Measurements from ENCODE around the gene CLEC4C. TPM values are rescaled to one million over a fixed set of nuclear protein-coding genes. Genes with fewer than 3 reads are reported as not detected.
"Not testable (repeated sequence)": the region's sequence is repeated elsewhere in the genome, so short reads cannot be mapped to it uniquely, and the experiment has no call there.

The CLEC4C gene
- not detected for total RNA-seq

GRCh38 chr12:7747246-7747645 lies at the start of gene CLEC4C:
Gene CLEC4C (minus strand): TSS chr12:7747375. CDS start chr12:7747348, 27 bp downstream.
- no peak for DNase-seq (ENCODE audit: low spot score)

DNA sequence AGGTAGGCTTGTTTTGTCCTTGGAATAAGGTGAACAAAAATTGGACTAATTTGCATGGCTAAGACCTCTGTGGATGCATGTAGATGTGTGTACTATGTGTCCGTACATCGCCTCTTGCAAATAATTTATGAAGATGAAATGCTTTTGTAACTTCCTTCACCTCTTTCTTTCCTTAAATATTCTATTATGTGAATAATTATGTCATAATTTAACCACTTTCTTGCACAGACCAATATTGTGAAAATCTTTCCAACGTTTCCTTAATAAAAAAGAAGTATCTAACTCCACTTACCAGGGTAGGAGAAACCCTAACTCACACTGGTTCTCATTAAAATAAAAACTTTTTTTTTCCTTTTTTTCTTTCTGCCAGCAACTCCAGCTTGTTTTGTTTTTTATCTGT lies 46.0 kb upstream of the CLEC4C start:
- DNase-seq (ENCODE audit: low spot score): no peak

DNA sequence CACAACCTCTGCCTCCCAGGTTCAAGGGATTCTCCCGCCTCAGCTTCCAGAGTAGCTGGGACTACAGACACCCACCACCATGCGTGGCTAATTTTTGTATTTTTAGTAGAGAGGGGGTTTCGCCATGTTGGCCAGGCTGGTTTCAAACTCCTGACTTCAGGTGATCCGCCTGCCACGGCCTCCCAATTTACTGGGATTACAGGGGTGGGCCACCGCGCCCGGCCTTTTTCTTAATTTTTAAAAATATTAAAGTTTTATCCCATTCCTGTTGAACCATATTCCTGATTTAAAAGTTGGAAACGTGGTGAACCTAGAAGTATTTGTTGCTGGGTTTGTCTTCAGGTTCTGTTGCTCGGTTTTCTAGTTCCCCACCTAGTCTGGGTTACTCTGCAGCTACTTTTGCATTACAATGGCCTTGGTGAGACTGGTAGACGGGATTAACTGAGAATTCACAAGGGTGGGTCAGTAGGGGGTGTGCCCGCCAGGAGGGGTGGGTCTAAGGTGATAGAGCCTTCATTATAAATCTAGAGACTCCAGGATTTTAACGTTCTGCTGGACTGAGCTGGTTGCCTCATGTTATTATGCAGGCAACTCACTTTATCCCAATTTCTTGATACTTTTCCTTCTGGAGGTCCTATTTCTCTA lies 41.8 kb upstream of the CLEC4C start, which contains the start of gene NANOG:
TSS of gene NANOG (plus strand) at position 519 of the 645 bp plus-strand sequence. CDS start 213 bp downstream, outside the sequence.
- not testable (repeated sequence) for DNase-seq (ENCODE audit: low spot score)

DNA sequence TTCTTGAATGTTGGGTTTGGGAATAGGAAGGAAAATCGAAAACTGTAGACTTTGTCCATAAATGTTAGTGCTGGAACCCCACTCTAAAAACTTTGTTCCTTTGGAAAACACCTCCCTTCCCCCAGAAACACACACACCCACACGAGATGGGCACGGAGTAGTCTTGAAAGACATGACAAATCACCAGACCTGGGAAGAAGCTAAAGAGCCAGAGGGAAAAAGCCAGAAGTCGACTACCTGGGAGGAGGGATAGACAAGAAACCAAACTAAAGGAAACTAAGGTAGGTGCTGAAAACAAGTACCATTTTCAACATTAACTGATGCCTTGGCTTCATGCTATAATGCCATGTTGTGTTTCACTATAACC lies 41.1 kb upstream of the CLEC4C start:
- DNase-seq (ENCODE audit: low spot score): no peak

GRCh38 chr12:7787574-7788293 lies 40.6 kb upstream of the CLEC4C start:
- DNase-seq (ENCODE audit: low spot score): no peak

DNA sequence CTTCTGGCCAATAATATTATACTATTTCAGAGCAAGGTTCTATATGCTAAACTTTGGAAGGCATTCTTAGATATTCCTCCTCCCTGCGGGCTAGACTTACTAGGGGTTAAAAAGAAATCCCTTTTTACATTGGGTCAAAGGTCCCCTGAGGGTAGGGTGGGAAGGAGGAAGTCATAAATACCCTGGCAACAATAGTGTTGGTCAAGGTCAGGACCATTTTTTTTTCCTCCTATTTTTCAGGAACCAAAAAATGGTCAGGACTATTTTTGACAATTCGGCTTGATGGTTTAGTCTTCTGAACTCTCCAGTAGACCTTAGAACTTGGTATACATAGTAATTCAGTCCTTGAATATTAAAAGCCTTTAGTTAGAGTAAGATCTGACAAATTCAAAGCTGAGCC lies 37.5 kb upstream of the CLEC4C start:
- DNase-seq (ENCODE audit: low spot score): no peak

DNA sequence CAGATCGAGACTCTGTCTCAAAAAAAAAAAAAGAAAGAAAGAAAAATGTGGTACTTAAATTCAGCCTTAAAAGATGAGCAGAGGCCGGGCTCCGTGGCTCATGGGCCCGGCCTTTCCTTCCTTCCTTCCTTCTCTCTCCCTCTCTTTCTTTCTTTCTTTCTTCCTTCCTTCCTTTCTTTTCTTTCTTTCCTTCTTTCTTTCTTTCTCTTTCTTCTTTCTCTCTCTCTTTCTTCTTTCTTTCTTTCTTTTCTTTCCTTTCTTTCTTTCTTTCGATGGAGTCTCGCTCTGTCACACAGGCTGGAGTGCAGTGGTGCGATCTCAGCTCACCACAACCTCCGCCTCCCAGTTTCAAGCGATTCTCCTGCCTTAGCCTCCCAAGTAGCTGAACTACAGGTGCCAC lies 36.3 kb upstream of the CLEC4C start:
- DNase-seq (ENCODE audit: low spot score): not testable (repeated sequence)

GRCh38 chr12:7782055-7782454 lies 34.9 kb upstream of the CLEC4C start:
- no peak for DNase-seq (ENCODE audit: low spot score)

DNA sequence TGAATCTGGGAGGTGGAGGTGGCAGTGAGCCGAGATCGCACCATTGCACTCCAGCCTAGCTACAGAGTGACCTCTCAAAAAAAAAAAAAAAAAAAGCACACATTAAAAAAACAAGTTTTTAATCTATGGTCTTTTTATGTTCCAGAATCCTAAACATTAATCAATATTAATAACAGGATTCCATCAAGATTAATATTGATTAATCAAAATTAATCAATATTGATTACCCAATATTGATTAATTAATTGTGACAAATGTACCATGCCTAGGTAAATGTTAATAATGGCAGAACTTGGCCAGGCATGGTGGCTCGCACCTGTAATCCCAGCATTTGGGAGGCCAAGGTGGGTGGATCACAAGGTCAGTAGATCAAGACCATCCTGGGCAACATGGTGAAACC lies 34.1 kb upstream of the CLEC4C start:
- DNase-seq (ENCODE audit: low spot score): no peak

GRCh38 chr12:7769999-7770398 lies 22.8 kb upstream of the CLEC4C start:
- DNase-seq (ENCODE audit: low spot score): no peak

DNA sequence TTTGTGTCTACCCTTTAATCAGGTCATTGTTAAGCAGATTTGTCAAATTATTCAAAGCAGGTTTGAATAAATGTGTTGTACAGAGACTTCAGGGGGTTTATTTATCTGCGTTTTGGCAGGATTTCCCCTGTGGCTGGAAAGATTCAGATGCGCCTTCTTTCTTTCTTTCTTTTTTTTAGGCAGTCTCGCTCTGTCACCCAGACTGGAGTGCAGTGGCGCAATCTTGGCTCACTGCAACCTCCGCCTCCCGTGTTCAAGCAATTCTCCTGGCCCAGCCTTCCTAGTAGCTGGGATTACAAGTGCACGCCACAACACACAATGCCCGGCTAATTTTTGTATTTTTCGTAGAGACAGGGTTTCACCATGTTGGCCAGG lies 11.6 kb upstream of the CLEC4C start:
- no peak for DNase-seq (ENCODE audit: low spot score)

DNA sequence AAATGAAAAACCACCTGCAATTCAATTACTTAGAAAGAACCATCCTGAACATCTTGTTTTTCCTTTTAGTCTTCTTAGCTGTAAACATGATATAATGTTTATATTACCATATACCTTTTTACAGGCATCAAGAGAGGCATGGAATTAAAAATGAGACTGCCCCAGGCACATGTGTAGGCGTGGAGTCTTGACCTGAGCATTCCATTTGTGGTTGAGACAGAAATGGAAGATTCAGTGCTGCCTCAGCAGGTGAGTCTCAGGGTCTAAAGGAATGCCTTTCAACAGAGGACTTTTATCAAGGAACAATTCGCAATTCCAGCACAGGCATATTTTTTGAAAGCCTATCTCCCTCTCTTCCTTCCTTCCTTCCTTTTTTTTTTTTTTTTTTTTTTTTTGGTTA lies 9.8 kb upstream of the CLEC4C start:
- DNase-seq (ENCODE audit: low spot score): no peak

- DNase-seq (ENCODE audit: low spot score): not testable (repeated sequence)
These were observed 8.5 kb upstream of the CLEC4C start for GRCh38 chr12:7755668-7756067.

- DNase-seq (ENCODE audit: low spot score): not testable (repeated sequence)
These were observed 5.1 kb upstream of the CLEC4C start for GRCh38 chr12:7751941-7752922.

DNA sequence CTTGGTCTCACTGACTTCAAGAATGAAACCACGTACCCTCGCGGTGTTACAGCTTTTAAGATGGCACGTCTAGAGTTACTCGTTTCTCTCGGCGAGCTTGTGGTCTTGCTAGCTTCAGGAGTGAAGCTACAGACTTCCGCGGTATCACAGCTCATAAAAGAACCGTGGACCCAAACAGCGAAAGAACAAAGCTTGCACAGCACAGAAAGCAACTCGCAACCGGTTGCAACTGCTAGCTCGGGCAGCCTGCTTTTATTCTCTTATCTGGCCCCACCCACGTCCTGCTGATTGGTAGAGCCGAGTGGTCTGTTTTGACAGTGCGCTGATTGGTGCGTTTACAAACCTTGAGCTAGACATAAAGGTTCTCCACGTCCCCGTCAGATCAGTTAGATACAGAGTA lies 4.2 kb upstream of the CLEC4C start:
- no peak for DNase-seq (ENCODE audit: low spot score)

- DNase-seq (ENCODE audit: low spot score): no peak
These were observed 3.2 kb upstream of the CLEC4C start for GRCh38 chr12:7750350-7750749.

DNA sequence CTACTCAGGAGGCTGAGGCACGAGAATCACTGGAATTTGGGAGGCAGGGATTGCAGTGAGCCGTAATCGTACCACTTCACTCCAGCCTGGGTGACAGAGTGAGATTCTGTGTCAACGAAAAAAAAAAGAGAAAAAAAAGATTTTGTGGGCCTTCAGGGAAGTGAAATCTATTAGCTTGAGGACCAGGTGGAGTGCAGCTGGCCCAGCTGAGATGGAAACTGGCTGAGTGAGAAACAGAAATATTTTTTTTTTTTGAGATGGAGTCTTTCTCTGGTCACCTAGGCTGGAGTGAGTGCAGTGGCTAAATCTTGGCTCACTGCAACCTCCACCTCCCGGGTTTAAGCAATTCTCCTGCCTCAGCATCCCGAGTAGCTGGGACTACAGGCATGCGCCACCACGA lies 2.3 kb upstream of the CLEC4C start:
- no peak for DNase-seq (ENCODE audit: low spot score)

DNA sequence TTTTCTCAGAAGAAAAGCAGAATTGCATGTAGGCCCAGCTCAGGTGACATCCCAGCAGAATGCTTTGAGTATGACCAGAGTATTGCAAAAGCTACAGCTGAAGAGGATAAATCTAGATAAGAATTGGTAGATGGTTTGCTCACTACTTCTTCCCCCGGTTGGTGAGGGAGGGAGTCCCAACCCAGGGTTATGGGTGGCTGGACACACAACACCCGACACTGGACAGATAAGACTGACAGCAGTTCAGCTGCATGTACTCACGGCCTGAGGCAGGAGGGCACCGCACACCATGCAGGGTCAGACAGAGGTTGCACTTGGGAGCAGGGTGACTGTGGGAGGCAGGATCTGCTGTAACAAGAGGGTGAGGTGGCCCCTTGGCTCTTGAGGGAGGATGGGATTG lies 1.7 kb upstream of the CLEC4C start:
- DNase-seq (ENCODE audit: low spot score): no peak

DNA sequence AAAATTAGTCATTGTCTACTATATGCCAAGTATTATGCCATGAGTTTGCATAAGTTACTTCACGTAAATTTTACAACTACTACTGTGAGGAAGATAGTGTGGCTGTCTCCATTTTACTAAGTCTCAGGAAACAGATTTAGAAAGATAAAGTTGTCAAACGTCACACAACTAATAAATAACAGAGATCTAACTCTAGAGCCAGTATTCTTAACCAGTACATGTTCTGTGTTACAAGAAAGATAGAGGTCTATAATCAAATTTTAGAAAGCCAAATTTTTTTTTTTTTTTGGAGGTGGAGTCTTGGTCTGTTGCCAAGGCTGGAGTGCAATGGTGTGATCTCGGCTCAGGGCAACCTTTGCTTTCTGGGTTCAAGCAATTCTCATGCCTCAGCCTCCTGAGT lies 14.2 kb downstream of the CLEC4C start:
- no peak for DNase-seq (ENCODE audit: low spot score)

- DNase-seq (ENCODE audit: low spot score): no peak
These were observed 15.7 kb downstream of the CLEC4C start for GRCh38 chr12:7731486-7731885.

DNA sequence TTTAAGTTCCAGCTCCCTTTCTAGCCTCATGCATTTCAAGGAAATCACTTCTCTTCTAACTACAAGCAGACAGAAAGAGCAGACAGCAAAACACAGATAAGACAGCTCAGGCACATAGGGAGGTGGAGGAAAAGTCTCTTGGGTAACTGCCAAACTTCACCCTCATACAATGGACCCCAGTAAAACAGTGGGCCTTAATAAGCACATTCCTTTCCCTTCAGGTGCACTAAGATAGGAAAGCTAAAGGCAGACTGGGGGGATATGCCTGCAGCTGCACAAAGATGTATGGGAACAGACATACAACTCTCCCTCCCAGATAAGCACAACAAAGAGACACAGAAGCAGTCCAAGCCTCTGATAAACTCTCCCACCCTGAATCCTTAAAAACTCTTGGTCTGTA lies 16.2 kb downstream of the CLEC4C start:
- DNase-seq (ENCODE audit: low spot score): not testable (repeated sequence)

DNA sequence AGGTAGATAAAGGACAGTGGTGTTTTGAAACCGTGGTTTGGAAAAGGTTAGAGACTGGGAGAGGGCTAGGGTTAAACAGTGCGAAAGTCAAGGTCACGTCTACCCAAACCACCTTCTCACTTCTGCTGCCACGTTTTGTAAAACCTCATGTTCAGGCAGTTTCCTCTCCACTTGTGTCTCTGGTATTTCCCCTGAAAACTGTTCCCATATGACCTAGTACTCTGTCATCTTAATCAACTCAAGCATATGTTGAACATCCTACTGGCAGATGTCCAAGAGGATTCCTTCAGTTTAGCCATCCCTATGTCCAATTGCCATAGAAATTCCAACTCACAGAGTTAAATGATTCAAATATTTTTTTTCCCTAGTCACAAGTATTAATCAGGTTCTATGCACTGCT lies 17.4 kb downstream of the CLEC4C start:
- DNase-seq (ENCODE audit: low spot score): no peak

Measured in ureter (tissue), 1 donor.